ENCODE measurements around the gene NGRN.

DNA sequence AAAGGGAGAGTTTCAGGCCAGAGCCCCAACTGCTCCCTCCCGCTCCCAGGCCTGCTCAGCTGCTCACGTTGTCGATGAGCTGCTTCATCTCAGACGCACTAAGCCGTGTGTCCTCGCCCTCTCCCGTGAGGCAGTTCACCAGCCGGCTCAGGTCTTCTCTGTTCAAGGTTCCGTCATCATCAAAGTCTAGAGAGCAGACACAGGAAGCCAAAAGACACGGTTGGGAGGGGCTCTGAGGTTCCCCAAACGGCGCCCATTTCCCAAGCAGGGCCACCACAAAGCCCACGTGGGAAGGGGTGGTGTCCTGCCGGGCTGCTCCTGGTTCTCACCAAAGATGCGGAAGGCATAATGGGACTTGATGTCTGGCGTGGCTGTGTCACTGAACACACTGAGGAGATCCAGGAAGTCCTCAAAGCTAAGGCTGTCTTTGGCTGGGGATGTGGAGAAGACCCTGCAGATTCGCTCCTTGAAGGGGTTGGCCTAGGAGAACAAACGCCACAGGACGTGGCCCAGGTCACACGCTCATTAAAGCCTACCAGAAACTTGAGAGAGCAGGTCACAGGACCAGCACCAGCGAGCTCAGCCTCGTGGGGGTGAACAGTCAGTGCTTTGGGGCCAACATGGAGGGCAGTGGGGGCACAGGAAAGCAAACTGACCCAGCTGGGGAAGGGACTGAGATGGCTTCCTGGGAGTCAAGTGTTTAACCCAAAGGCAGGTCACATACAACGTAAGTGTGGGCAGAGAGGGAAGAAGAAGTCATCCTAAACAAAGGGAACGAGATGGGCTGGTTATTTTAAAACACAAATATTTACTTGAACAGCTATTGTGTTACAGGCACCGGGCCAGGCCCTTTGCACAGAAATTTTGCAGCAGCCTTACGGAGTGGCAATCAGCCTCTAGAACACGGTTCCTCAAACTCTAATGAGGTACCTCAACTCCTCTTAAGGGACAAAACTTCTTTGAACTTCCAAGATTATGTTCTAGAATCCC is 34.1 kb upstream of the NGRN start:
- TF ChIP-seq, protein P1, sequence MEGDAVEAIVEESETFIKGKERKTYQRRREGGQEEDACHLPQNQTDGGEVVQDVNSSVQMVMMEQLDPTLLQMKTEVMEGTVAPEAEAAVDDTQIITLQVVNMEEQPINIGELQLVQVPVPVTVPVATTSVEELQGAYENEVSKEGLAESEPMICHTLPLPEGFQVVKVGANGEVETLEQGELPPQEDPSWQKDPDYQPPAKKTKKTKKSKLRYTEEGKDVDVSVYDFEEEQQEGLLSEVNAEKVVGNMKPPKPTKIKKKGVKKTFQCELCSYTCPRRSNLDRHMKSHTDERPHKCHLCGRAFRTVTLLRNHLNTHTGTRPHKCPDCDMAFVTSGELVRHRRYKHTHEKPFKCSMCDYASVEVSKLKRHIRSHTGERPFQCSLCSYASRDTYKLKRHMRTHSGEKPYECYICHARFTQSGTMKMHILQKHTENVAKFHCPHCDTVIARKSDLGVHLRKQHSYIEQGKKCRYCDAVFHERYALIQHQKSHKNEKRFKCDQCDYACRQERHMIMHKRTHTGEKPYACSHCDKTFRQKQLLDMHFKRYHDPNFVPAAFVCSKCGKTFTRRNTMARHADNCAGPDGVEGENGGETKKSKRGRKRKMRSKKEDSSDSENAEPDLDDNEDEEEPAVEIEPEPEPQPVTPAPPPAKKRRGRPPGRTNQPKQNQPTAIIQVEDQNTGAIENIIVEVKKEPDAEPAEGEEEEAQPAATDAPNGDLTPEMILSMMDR (IDR thresholded peaks at IDR 0.05): no peak
- no peak for TF ChIP-seq POLR2A (IDR thresholded peaks at IDR 0.05)
